ENCODE data around the gene PRKCZ. TPM values are rescaled to one million over a fixed set of nuclear protein-coding genes. Genes with fewer than 3 reads are reported as not detected.

PRKCZ gene
- polyA plus RNA-seq, 1 of the 3 experiments (the other 2 are of a cell fraction) = 24.2 TPM

DNA sequence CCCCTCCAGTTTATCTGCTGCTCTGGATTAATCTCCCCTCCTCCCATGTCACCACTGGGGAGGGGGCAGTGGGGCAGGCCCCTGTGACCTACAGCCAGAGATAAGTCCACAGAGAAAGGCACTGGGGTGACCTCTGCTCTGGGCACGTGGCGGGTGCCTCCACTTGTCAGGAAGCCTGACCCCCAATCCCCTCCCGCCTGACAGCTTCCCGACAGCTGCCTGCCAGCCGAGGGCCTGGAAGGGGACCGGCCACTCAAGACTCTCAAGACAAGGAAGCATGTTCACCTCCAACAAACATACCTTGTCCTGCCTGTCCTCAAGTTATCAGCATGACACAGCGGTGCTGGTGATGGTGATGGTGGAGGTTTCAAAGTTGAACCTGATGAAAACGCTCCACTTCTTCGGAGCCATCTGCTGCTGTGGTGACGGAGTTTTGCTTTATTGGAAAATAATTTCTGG is 147.5 kb downstream of the PRKCZ start:
- H3K9ac ChIP-seq = no peak overlapping the region
- DNase-seq = no peak
- H4K20me1 ChIP-seq (ENCODE audit: insufficient read depth) = no peaks in the 10 kb centered on the region
- H3K79me2 ChIP-seq (ENCODE audit: insufficient read depth) = peaks cover 13% of the 10 kb centered on the region
- no peak overlapping the region for H3K4me3 ChIP-seq (ENCODE audit: low read depth in 2 of 2, low read length in 1 of 2)
- POLR2A ChIA-PET = no interaction called here
- TF ChIP-seq POLR2AphosphoS5 (IDR thresholded peaks at IDR 0.05; ENCODE audit: low read depth, low read length) = no peak
- no peak for TF ChIP-seq FOXJ3 (CRISPR knock-in tag; IDR thresholded peaks at IDR 0.05)
- no peak for TF ChIP-seq NRF1 (IDR thresholded peaks at IDR 0.05; ENCODE audit: low read depth, low read length)
- no peak for TF ChIP-seq YY1 (IDR thresholded peaks at IDR 0.05; ENCODE audit: low read depth)
- no peak for TF ChIP-seq MEF2A (IDR thresholded peaks at IDR 0.05; ENCODE audit: borderline replicate concordance, low read depth)
- no peak for TF ChIP-seq MXI1 (IDR thresholded peaks at IDR 0.05; ENCODE audit: low read depth, low read length)
- TF ChIP-seq, protein P1, sequence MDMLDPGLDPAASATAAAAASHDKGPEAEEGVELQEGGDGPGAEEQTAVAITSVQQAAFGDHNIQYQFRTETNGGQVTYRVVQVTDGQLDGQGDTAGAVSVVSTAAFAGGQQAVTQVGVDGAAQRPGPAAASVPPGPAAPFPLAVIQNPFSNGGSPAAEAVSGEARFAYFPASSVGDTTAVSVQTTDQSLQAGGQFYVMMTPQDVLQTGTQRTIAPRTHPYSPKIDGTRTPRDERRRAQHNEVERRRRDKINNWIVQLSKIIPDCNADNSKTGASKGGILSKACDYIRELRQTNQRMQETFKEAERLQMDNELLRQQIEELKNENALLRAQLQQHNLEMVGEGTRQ (IDR thresholded peaks at IDR 0.05; ENCODE audit: borderline replicate concordance, low read depth, low read length) = no peak
- TF ChIP-seq RFX5 (IDR thresholded peaks at IDR 0.05; ENCODE audit: low read length) = no peak
- TF ChIP-seq, protein P2, sequence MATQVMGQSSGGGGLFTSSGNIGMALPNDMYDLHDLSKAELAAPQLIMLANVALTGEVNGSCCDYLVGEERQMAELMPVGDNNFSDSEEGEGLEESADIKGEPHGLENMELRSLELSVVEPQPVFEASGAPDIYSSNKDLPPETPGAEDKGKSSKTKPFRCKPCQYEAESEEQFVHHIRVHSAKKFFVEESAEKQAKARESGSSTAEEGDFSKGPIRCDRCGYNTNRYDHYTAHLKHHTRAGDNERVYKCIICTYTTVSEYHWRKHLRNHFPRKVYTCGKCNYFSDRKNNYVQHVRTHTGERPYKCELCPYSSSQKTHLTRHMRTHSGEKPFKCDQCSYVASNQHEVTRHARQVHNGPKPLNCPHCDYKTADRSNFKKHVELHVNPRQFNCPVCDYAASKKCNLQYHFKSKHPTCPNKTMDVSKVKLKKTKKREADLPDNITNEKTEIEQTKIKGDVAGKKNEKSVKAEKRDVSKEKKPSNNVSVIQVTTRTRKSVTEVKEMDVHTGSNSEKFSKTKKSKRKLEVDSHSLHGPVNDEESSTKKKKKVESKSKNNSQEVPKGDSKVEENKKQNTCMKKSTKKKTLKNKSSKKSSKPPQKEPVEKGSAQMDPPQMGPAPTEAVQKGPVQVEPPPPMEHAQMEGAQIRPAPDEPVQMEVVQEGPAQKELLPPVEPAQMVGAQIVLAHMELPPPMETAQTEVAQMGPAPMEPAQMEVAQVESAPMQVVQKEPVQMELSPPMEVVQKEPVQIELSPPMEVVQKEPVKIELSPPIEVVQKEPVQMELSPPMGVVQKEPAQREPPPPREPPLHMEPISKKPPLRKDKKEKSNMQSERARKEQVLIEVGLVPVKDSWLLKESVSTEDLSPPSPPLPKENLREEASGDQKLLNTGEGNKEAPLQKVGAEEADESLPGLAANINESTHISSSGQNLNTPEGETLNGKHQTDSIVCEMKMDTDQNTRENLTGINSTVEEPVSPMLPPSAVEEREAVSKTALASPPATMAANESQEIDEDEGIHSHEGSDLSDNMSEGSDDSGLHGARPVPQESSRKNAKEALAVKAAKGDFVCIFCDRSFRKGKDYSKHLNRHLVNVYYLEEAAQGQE (IDR thresholded peaks at IDR 0.05; ENCODE audit: low read depth, low read length) = no peak
- H3K9me2 ChIP-seq = no peaks in the 10 kb centered on the region
- no peaks in the 10 kb centered on the region for H3K27me3 ChIP-seq (ENCODE audit: insufficient read depth)
- CTCF ChIA-PET = interaction anchor here (4.0 to 11.4 kb wide), 2 partner anchors 182 to 192 kb away, joined by 64 to 292 read pairs; partner anchors contain the start of genes MORN1 and RER1
- no peak overlapping the region for H3K4me2 ChIP-seq
- 92% methylated on average over 4 of the region's 10 CpGs for WGBS (ENCODE audit: low lambda C conversion rate)
- H2AFZ ChIP-seq (ENCODE audit: low read depth) = no peak overlapping the region
- H3K4me1 ChIP-seq (ENCODE audit: control insufficient read depth in 1 of 2, insufficient read depth in 2 of 2, low read depth in 1 of 2, low read length in 1 of 2) = peaks cover 0 to 20% of the 10 kb centered on the region in 2 experiments; a peak in 1 of 4 replicates
- no peak overlapping the region; a peak in 1 of 4 replicates for H3K27ac ChIP-seq (ENCODE audit: low read depth in 2 of 2, low read length in 1 of 2)
- no peaks in the 10 kb centered on the region for H3K9me3 ChIP-seq
- H3K36me3 ChIP-seq (replicated peaks in 1 of 2; ENCODE audit: control insufficient read depth in 1 of 2, insufficient read depth in 2 of 2, low read length in 1 of 2) = no peaks in the 10 kb centered on the region
- no peaks in the 10 kb centered on the region for H3F3A ChIP-seq (replicated peaks; ENCODE audit: insufficient read depth)

DNA sequence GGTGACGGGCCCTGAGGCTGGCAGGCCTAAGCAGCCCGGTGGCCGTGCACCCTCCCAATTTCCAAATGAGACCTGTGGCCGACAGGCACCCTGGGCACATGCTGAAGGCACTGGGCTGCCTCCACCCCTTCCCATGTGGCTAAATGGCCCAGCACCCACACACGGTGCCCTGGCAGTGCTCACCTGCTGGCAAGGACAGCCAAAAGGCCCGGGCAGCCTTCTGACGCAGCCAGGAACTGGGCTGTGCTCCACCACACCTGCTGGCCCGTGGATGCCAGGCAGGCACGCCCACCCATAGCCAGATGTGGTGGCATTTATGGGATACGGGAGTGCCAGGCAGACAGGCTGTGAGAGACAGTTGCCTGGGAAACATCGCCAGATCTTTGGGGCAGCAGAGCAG is 148.4 kb downstream of the PRKCZ start:
- no peak for DNase-seq
- H3K4me2 ChIP-seq = no peak overlapping the region
- TF ChIP-seq, protein P3, sequence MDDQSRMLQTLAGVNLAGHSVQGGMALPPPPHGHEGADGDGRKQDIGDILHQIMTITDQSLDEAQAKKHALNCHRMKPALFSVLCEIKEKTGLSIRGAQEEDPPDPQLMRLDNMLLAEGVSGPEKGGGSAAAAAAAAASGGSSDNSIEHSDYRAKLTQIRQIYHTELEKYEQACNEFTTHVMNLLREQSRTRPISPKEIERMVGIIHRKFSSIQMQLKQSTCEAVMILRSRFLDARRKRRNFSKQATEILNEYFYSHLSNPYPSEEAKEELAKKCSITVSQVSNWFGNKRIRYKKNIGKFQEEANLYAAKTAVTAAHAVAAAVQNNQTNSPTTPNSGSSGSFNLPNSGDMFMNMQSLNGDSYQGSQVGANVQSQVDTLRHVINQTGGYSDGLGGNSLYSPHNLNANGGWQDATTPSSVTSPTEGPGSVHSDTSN (IDR thresholded peaks at IDR 0.05) = no peak
- TF ChIP-seq FOSL2 (IDR thresholded peaks at IDR 0.05; ENCODE audit: borderline replicate concordance, low read depth) (no peak), FOXJ3 (CRISPR knock-in tag; IDR thresholded peaks at IDR 0.05) (no peak), RAD21 (IDR thresholded peaks at IDR 0.05; ENCODE audit: low read length) (no peak), YY1 (IDR thresholded peaks at IDR 0.05; ENCODE audit: low read depth) (no peak), JUND (IDR thresholded peaks at IDR 0.05) (no peak), POLR2AphosphoS5 (IDR thresholded peaks at IDR 0.05; ENCODE audit: low read depth, low read length) (no peak), NFIC (IDR thresholded peaks at IDR 0.05; ENCODE audit: borderline replicate concordance) (no peak), TCF12 (IDR thresholded peaks at IDR 0.05) (no peak), ELF1 (IDR thresholded peaks at IDR 0.05) (no peak)
- TF ChIP-seq, protein P4, sequence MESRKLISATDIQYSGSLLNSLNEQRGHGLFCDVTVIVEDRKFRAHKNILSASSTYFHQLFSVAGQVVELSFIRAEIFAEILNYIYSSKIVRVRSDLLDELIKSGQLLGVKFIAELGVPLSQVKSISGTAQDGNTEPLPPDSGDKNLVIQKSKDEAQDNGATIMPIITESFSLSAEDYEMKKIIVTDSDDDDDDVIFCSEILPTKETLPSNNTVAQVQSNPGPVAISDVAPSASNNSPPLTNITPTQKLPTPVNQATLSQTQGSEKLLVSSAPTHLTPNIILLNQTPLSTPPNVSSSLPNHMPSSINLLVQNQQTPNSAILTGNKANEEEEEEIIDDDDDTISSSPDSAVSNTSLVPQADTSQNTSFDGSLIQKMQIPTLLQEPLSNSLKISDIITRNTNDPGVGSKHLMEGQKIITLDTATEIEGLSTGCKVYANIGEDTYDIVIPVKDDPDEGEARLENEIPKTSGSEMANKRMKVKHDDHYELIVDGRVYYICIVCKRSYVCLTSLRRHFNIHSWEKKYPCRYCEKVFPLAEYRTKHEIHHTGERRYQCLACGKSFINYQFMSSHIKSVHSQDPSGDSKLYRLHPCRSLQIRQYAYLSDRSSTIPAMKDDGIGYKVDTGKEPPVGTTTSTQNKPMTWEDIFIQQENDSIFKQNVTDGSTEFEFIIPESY (IDR thresholded peaks at IDR 0.05; ENCODE audit: borderline replicate concordance, low read depth) = no peak
- TF ChIP-seq, protein P5, sequence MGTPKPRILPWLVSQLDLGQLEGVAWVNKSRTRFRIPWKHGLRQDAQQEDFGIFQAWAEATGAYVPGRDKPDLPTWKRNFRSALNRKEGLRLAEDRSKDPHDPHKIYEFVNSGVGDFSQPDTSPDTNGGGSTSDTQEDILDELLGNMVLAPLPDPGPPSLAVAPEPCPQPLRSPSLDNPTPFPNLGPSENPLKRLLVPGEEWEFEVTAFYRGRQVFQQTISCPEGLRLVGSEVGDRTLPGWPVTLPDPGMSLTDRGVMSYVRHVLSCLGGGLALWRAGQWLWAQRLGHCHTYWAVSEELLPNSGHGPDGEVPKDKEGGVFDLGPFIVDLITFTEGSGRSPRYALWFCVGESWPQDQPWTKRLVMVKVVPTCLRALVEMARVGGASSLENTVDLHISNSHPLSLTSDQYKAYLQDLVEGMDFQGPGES (IDR thresholded peaks at IDR 0.05; ENCODE audit: low read depth, low read length) = no peak
- TF ChIP-seq, protein P1 (IDR thresholded peaks at IDR 0.05; ENCODE audit: borderline replicate concordance, low read depth, low read length) = no peak

More for the DNA sequence above, 148.4 kb downstream of the PRKCZ start:
- 92% methylated on average over 4 of the region's 11 CpGs for WGBS (ENCODE audit: low lambda C conversion rate)
- Histone ChIP-seq H3K4me3 (ENCODE audit: low read depth in 2 of 2, low read length in 1 of 2) (no peak overlapping the region), H3F3A (replicated peaks; ENCODE audit: insufficient read depth) (no peaks in the 10 kb centered on the region), H2AFZ (ENCODE audit: low read depth) (no peak overlapping the region), H4K20me1 (ENCODE audit: insufficient read depth) (no peaks in the 10 kb centered on the region), H3K9me3 (no peaks in the 10 kb centered on the region), H3K9ac (no peak overlapping the region), H3K9me2 (no peaks in the 10 kb centered on the region), H3K4me1 (ENCODE audit: control insufficient read depth in 1 of 2, insufficient read depth in 2 of 2, low read depth in 1 of 2, low read length in 1 of 2) (peaks cover 0 to 16% of the 10 kb centered on the region in 2 experiments; a peak in 1 of 4 replicates), H3K27ac (ENCODE audit: low read depth in 2 of 2, low read length in 1 of 2) (peak overlapping the region in 1 of 2 experiments; percentile 71; a peak in 2 of 4 replicates), H3K27me3 (ENCODE audit: insufficient read depth) (no peaks in the 10 kb centered on the region), H3K36me3 (replicated peaks in 1 of 2; ENCODE audit: control insufficient read depth in 1 of 2, insufficient read depth in 2 of 2, low read length in 1 of 2) (no peaks in the 10 kb centered on the region), H3K79me2 (ENCODE audit: insufficient read depth) (peaks cover 4% of the 10 kb centered on the region; the same call in 1 of the 2 replicates)
- ChIA-PET POLR2A (interaction anchor here (1.3 kb wide), 1 partner anchor 183 kb away, joined by 5 read pairs; no protein-coding TSS in a partner anchor), CTCF (interaction anchor here (0.6 to 11.4 kb wide), 2 partner anchors 117 to 182 kb away, joined by 3 to 292 read pairs; no protein-coding TSS in a partner anchor)

All from SK-N-SH (cell line).